ENCODE results near the gene PDCD1LG2.
"Not testable (repeated sequence)": the region's sequence is repeated elsewhere in the genome, so short reads cannot be mapped to it uniquely, and the experiment has no call there.

The PDCD1LG2 gene

GRCh38 chr9:5569891-5570290 lies 59.6 kb downstream of the PDCD1LG2 start:
- no peak for DNase-seq

- DNase-seq, result no peak
Measured at GRCh38 chr9:5571629-5572232, 61.4 kb downstream of the PDCD1LG2 start.

- DNase-seq, result no peak
Measured at GRCh38 chr9:5574097-5574496, 63.8 kb downstream of the PDCD1LG2 start.

GRCh38 chr9:5575000-5575399 lies 64.7 kb downstream of the PDCD1LG2 start:
- DNase-seq, result no peak

- DNase-seq, result no peak
Measured at GRCh38 chr9:5577225-5577624, 66.9 kb downstream of the PDCD1LG2 start.

- DNase-seq, result no peak
Measured at GRCh38 chr9:5578018-5578697, 67.8 kb downstream of the PDCD1LG2 start.

- no peak for DNase-seq
Measured at GRCh38 chr9:5578698-5579085, 68.4 kb downstream of the PDCD1LG2 start.

GRCh38 chr9:5579881-5580280 lies 69.5 kb downstream of the PDCD1LG2 start:
- DNase-seq, result no peak

GRCh38 chr9:5580650-5581049 lies 70.3 kb downstream of the PDCD1LG2 start:
- no peak for DNase-seq

- not testable (repeated sequence) for DNase-seq
Measured at GRCh38 chr9:5581706-5582105, 71.4 kb downstream of the PDCD1LG2 start.

GRCh38 chr9:5582835-5583195 lies 72.5 kb downstream of the PDCD1LG2 start:
- DNase-seq, result peak; percentile 49

GRCh38 chr9:5586391-5586802 lies 76.1 kb downstream of the PDCD1LG2 start:
- DNase-seq, result no peak

- no peak for DNase-seq
Measured at GRCh38 chr9:5587024-5587423, 76.7 kb downstream of the PDCD1LG2 start.

- DNase-seq, result no peak
Measured at GRCh38 chr9:5592231-5592630, 81.9 kb downstream of the PDCD1LG2 start.

GRCh38 chr9:5592904-5593303 lies 82.6 kb downstream of the PDCD1LG2 start:
- no peak for DNase-seq

- no peak for DNase-seq
Measured at GRCh38 chr9:5593904-5594303, 83.6 kb downstream of the PDCD1LG2 start.

GRCh38 chr9:5596173-5596572 lies 85.8 kb downstream of the PDCD1LG2 start:
- no peak for DNase-seq

- no peak for DNase-seq
Measured at GRCh38 chr9:5608298-5609225, 98.2 kb downstream of the PDCD1LG2 start.

- no peak for DNase-seq
Measured at GRCh38 chr9:5609226-5609596, 98.9 kb downstream of the PDCD1LG2 start.

- no peak for DNase-seq
Measured at GRCh38 chr9:5610491-5610890, 100.2 kb downstream of the PDCD1LG2 start.

GRCh38 chr9:5611321-5612184 lies 101.2 kb downstream of the PDCD1LG2 start:
- DNase-seq, result no peak

GRCh38 chr9:5612185-5612530 lies 101.8 kb downstream of the PDCD1LG2 start:
- DNase-seq, result no peak

- DNase-seq, result no peak
Measured at GRCh38 chr9:5614192-5614591, 103.9 kb downstream of the PDCD1LG2 start.
